ENCODE results near the gene TEAD3.

TEAD3 gene

GRCh38 chr6:35490821-35491557 lies 5.9 kb downstream of the TEAD3 start:
- Mint-ChIP-seq H3K4me3 (no peak overlapping the region), H3K36me3 (no peaks in the 10 kb centered on the region), H3K27ac (no peak overlapping the region), H3K27me3 (peaks cover 32% of the 10 kb centered on the region), H3K4me1 (peaks cover 35% of the 10 kb centered on the region), H3K9me3 (no peaks in the 10 kb centered on the region)
- no peak for ATAC-seq

- Mint-ChIP-seq H3K4me1 (peaks cover 33% of the 10 kb centered on the region), H3K27me3 (peaks cover 27% of the 10 kb centered on the region), H3K27ac (no peak overlapping the region), H3K9me3 (no peaks in the 10 kb centered on the region), H3K36me3 (no peaks in the 10 kb centered on the region), H3K4me3 (no peak overlapping the region)
- no peak for ATAC-seq
Observed at GRCh38 chr6:35489995-35490791, 6.7 kb downstream of the TEAD3 start.

- ATAC-seq, result no peak
- Mint-ChIP-seq H3K4me1 (peaks cover 23% of the 10 kb centered on the region), H3K9me3 (no peaks in the 10 kb centered on the region), H3K27ac (no peak overlapping the region), H3K36me3 (no peaks in the 10 kb centered on the region), H3K4me3 (no peak overlapping the region), H3K27me3 (peaks cover 17% of the 10 kb centered on the region)
Observed at GRCh38 chr6:35489066-35489465, 7.8 kb downstream of the TEAD3 start.

GRCh38 chr6:35488517-35488862 lies 8.4 kb downstream of the TEAD3 start:
- H3K4me1 Mint-ChIP-seq, result peaks cover 20% of the 10 kb centered on the region
- no peaks in the 10 kb centered on the region for H3K36me3 Mint-ChIP-seq
- H3K27me3 Mint-ChIP-seq, result peaks cover 14% of the 10 kb centered on the region
- no peak overlapping the region for H3K4me3 Mint-ChIP-seq
- no peaks in the 10 kb centered on the region for H3K9me3 Mint-ChIP-seq
- peak overlapping the region; percentile 51 for H3K27ac Mint-ChIP-seq
- ATAC-seq, result no peak

GRCh38 chr6:35487658-35488516 lies 9.0 kb downstream of the TEAD3 start:
- peaks cover 14% of the 10 kb centered on the region for H3K4me1 Mint-ChIP-seq
- no peaks in the 10 kb centered on the region for H3K9me3 Mint-ChIP-seq
- no peak overlapping the region for H3K4me3 Mint-ChIP-seq
- H3K27me3 Mint-ChIP-seq, result peaks cover 8% of the 10 kb centered on the region
- H3K36me3 Mint-ChIP-seq, result no peaks in the 10 kb centered on the region
- H3K27ac Mint-ChIP-seq, result peak overlapping the region; percentile 51
- ATAC-seq, result no peak

- Mint-ChIP-seq H3K4me3 (no peak overlapping the region), H3K4me1 (peaks cover 9% of the 10 kb centered on the region), H3K36me3 (no peaks in the 10 kb centered on the region), H3K27me3 (no peaks in the 10 kb centered on the region), H3K27ac (no peak overlapping the region), H3K9me3 (no peaks in the 10 kb centered on the region)
- ATAC-seq, result no peak
Observed at GRCh38 chr6:35486005-35486925, 10.6 kb downstream of the TEAD3 start.

- Mint-ChIP-seq H3K27me3 (no peaks in the 10 kb centered on the region), H3K4me3 (no peak overlapping the region), H3K4me1 (peaks cover 9% of the 10 kb centered on the region), H3K27ac (no peak overlapping the region), H3K36me3 (no peaks in the 10 kb centered on the region), H3K9me3 (no peaks in the 10 kb centered on the region)
- ATAC-seq, result no peak
Observed at GRCh38 chr6:35485402-35485877, 11.4 kb downstream of the TEAD3 start.

GRCh38 chr6:35484921-35485392 lies 11.9 kb downstream of the TEAD3 start:
- Mint-ChIP-seq H3K36me3 (no peaks in the 10 kb centered on the region), H3K4me3 (no peak overlapping the region), H3K9me3 (no peaks in the 10 kb centered on the region), H3K27me3 (no peaks in the 10 kb centered on the region), H3K4me1 (peaks cover 9% of the 10 kb centered on the region), H3K27ac (no peak overlapping the region)
- no peak for ATAC-seq

GRCh38 chr6:35483893-35484645 lies 12.8 kb downstream of the TEAD3 start:
- no peaks in the 10 kb centered on the region for H3K36me3 Mint-ChIP-seq
- H3K9me3 Mint-ChIP-seq, result no peaks in the 10 kb centered on the region
- H3K4me3 Mint-ChIP-seq, result no peak overlapping the region
- no peak overlapping the region for H3K27ac Mint-ChIP-seq
- H3K27me3 Mint-ChIP-seq, result no peaks in the 10 kb centered on the region
- no peak for ATAC-seq
- H3K4me1 Mint-ChIP-seq, result peaks cover 9% of the 10 kb centered on the region

- no peaks in the 10 kb centered on the region for H3K27me3 Mint-ChIP-seq
- H3K4me3 Mint-ChIP-seq, result no peak overlapping the region
- H3K9me3 Mint-ChIP-seq, result no peaks in the 10 kb centered on the region
- no peaks in the 10 kb centered on the region for H3K36me3 Mint-ChIP-seq
- H3K27ac Mint-ChIP-seq, result no peak overlapping the region
- peaks cover 9% of the 10 kb centered on the region for H3K4me1 Mint-ChIP-seq
- no peak for ATAC-seq
Observed at GRCh38 chr6:35483490-35483889, 13.4 kb downstream of the TEAD3 start.

- H3K4me1 Mint-ChIP-seq, result peaks cover 6% of the 10 kb centered on the region
- ATAC-seq, result no peak
- no peaks in the 10 kb centered on the region for H3K9me3 Mint-ChIP-seq
- H3K27ac Mint-ChIP-seq, result no peak overlapping the region
- no peak overlapping the region for H3K4me3 Mint-ChIP-seq
- no peaks in the 10 kb centered on the region for H3K27me3 Mint-ChIP-seq
- no peaks in the 10 kb centered on the region for H3K36me3 Mint-ChIP-seq
Observed at GRCh38 chr6:35483062-35483461, 13.8 kb downstream of the TEAD3 start.

- ATAC-seq, result no peak
- Mint-ChIP-seq H3K27ac (no peak overlapping the region), H3K9me3 (no peaks in the 10 kb centered on the region), H3K4me3 (no peak overlapping the region), H3K27me3 (no peaks in the 10 kb centered on the region), H3K4me1 (no peaks in the 10 kb centered on the region), H3K36me3 (no peaks in the 10 kb centered on the region)
Observed at GRCh38 chr6:35481226-35481625, 15.7 kb downstream of the TEAD3 start.

GRCh38 chr6:35480176-35480575 lies 16.7 kb downstream of the TEAD3 start:
- no peaks in the 10 kb centered on the region for H3K27me3 Mint-ChIP-seq
- H3K9me3 Mint-ChIP-seq, result no peaks in the 10 kb centered on the region
- no peak overlapping the region for H3K27ac Mint-ChIP-seq
- no peak for ATAC-seq
- peaks cover 9% of the 10 kb centered on the region for H3K4me1 Mint-ChIP-seq
- H3K36me3 Mint-ChIP-seq, result no peaks in the 10 kb centered on the region
- H3K4me3 Mint-ChIP-seq, result no peak overlapping the region

GRCh38 chr6:35478259-35478658 lies 18.6 kb downstream of the TEAD3 start:
- no peak overlapping the region for H3K4me3 Mint-ChIP-seq
- H3K27me3 Mint-ChIP-seq, result no peaks in the 10 kb centered on the region
- no peaks in the 10 kb centered on the region for H3K9me3 Mint-ChIP-seq
- peaks cover 15% of the 10 kb centered on the region for H3K4me1 Mint-ChIP-seq
- no peak for ATAC-seq
- peaks cover 2% of the 10 kb centered on the region for H3K36me3 Mint-ChIP-seq
- no peak overlapping the region for H3K27ac Mint-ChIP-seq
